ENCODE measurements around the gene SLC18A2. TPM values are rescaled to one million over a fixed set of nuclear protein-coding genes. Genes with fewer than 3 reads are reported as not detected.
A peak's percentile ranks its signal among the peaks of the same experiment; 100 is the strongest.

SLC18A2 gene
- total RNA-seq, 4 donors from 2014 or later = 0.18 to 0.95 (median 0.75) TPM

GRCh38 chr10:117239051-117239450 is 1.9 kb upstream of the SLC18A2 start:
- Histone ChIP-seq H3K36me3 (no peaks in the 10 kb centered on the region), H3K4me3 (no peak overlapping the region), H3K27ac (no peak overlapping the region), H3K4me1 (peaks cover 0 to 11% (median 0%) of the 10 kb centered on the region in 4 donors), H3K9me3 (peaks cover 0 to 5% (median 0%) of the 10 kb centered on the region in 4 donors), H3K27me3 (peaks cover 0 to 12% of the 10 kb centered on the region in 2 donors)
- TF ChIP-seq POLR2A (IDR thresholded peaks at IDR 0.05) (no peak), CTCF (IDR thresholded peaks at IDR 0.05) (no peak)
- peak in 1 of 3 donors; percentile 11 for DNase-seq

GRCh38 chr10:117239721-117240620 is 943 bp upstream of the SLC18A2 start:
- no peaks in the 10 kb centered on the region for H3K36me3 ChIP-seq
- TF ChIP-seq POLR2A (IDR thresholded peaks at IDR 0.05) (no peak), CTCF (IDR thresholded peaks at IDR 0.05) (no peak)
- peaks cover 0 to 12% of the 10 kb centered on the region in 2 donors for H3K27me3 ChIP-seq
- H3K27ac ChIP-seq = no peak overlapping the region
- DNase-seq = peak in 1 of 3 donors; percentile 33
- H3K9me3 ChIP-seq = peaks cover 0 to 5% (median 0%) of the 10 kb centered on the region in 4 donors
- H3K4me1 ChIP-seq = peaks cover 0 to 11% (median 0%) of the 10 kb centered on the region in 4 donors
- no peak overlapping the region for H3K4me3 ChIP-seq

GRCh38 chr10:117241541-117242462 is 888 bp downstream of the SLC18A2 start:
- Histone ChIP-seq H3K27me3 (peaks cover 0 to 12% of the 10 kb centered on the region in 2 donors), H3K27ac (peak overlapping the region in 1 of 4 donors; percentile 42), H3K4me1 (peaks cover 0 to 11% (median 0%) of the 10 kb centered on the region in 4 donors), H3K4me3 (peak overlapping the region in 3 of 4 donors; percentile 6 to 37 (median 28)), H3K9me3 (peaks cover 0 to 5% (median 0%) of the 10 kb centered on the region in 4 donors), H3K36me3 (no peaks in the 10 kb centered on the region)
- TF ChIP-seq POLR2A (IDR thresholded peaks at IDR 0.05) = no peak
- no peak for TF ChIP-seq CTCF (IDR thresholded peaks at IDR 0.05)
- DNase-seq = peak in 1 of 3 donors; percentile 40

- DNase-seq = no peak
- TF ChIP-seq CTCF (IDR thresholded peaks at IDR 0.05) (no peak), POLR2A (IDR thresholded peaks at IDR 0.05) (no peak)
- H3K27me3 ChIP-seq = peaks cover 0 to 12% of the 10 kb centered on the region in 2 donors
Measured at GRCh38 chr10:117242463-117242832, 1.5 kb downstream of the SLC18A2 start.

GRCh38 chr10:117246997-117247671 is 6.2 kb downstream of the SLC18A2 start:
- Histone ChIP-seq H3K4me3 (no peak overlapping the region), H3K27me3 (no peaks in the 10 kb centered on the region), H3K9me3 (no peaks in the 10 kb centered on the region), H3K36me3 (no peaks in the 10 kb centered on the region), H3K4me1 (no peaks in the 10 kb centered on the region), H3K27ac (no peak overlapping the region)
- no peak for TF ChIP-seq CTCF (IDR thresholded peaks at IDR 0.05)
- TF ChIP-seq POLR2A (IDR thresholded peaks at IDR 0.05) = no peak
- DNase-seq = no peak

More at GRCh38 chr10:117242463-117242832, 1.5 kb downstream of the SLC18A2 start:
- H3K36me3 ChIP-seq = no peaks in the 10 kb centered on the region
- H3K9me3 ChIP-seq = peaks cover 0 to 4% (median 0%) of the 10 kb centered on the region in 4 donors
- H3K4me1 ChIP-seq = peaks cover 0 to 11% (median 0%) of the 10 kb centered on the region in 4 donors
- no peak overlapping the region for H3K4me3 ChIP-seq
- H3K27ac ChIP-seq = no peak overlapping the region

All from Peyer's patch (tissue), 4 donors.